ENCODE data around the gene THPO.

The THPO gene

GRCh38 chr3:184377882-184378445 lies at the start of gene THPO:
Gene THPO, minus strand, starts transcription at chr3:184378207. Its CDS starts 1,948 bp downstream, at chr3:184376259.
- no peak for DNase-seq

GRCh38 chr3:184426691-184427141 lies 48.7 kb upstream of the THPO start:
- DNase-seq = no peak

DNA sequence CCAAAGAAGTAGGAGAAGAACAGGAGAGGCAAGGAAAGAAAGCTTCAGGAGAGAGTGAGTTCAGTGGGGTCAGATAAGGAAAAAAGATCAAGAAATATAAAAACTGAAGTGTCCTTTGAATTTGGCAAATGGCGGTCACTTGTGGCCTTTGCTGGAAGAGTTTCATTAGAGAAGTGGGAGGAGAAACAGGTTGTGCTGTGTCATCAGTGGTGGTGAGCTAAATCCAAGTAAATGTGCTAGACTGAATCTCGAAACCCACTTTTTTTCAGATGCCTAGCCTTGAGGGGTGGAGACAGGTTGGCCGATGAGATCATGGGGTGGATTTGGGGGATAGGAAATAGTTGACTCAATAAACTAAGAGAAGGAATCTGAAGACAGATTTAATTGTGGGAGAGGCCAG lies 45.6 kb upstream of the THPO start:
- no peak for DNase-seq

DNA sequence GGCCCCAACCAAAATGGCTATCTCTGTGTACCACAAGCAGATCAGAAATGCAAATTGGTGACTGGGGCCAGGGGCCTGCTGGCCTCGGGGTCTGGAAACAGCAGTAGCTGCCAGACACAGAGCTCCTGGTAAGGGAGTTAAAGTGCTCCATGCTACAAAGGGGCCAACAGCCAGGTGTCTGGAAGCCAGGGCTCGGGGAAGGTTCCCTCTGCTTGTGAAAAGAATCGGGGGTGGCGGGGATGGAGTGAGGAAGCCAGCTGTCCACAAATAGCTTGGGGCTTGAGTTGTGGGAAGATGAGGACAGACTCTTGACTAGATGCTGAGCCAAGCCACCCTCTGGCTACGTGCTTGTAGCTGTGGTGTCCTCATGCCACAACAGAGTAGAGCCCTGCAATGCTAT lies 41.2 kb upstream of the THPO start:
- DNase-seq = no peak

GRCh38 chr3:184417619-184418327 lies 39.8 kb upstream of the THPO start:
- peak; percentile 1 for DNase-seq

GRCh38 chr3:184415203-184415490 lies 37.1 kb upstream of the THPO start:
- no peak for DNase-seq

- DNase-seq = no peak
These were observed 36.6 kb upstream of the THPO start for GRCh38 chr3:184414418-184415202.

- DNase-seq = no peak
These were observed 32.0 kb upstream of the THPO start for GRCh38 chr3:184409946-184410500.

DNA sequence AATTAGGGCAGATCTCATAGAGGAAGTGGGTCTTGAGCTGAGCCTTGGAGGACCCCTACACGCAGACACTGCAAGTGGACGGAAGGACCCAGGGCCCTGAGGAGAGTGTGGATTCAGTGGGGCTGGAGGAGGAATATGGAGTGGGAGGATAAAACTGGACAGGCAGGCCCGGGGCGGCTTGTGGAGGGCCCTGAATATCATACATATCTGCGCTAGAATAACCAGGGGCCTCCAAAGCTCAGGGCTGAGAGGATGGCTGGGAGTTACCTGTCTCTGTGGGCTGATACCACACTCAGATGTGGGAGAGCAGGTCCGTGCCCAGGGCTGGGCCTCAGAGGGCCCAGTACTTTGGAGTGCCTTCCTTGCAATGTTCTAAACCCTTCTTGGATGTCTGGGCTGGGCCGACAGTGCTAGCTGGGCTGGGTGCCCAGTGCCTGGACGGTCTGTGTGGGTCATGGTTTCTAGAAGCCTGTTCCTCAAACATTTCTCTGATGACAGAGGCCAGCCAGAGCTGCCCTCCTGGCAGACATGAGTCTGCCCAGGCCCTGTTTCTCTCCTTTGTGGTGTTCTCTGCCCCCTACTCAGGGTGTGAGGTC lies 31.4 kb upstream of the THPO start:
- DNase-seq = no peak

DNA sequence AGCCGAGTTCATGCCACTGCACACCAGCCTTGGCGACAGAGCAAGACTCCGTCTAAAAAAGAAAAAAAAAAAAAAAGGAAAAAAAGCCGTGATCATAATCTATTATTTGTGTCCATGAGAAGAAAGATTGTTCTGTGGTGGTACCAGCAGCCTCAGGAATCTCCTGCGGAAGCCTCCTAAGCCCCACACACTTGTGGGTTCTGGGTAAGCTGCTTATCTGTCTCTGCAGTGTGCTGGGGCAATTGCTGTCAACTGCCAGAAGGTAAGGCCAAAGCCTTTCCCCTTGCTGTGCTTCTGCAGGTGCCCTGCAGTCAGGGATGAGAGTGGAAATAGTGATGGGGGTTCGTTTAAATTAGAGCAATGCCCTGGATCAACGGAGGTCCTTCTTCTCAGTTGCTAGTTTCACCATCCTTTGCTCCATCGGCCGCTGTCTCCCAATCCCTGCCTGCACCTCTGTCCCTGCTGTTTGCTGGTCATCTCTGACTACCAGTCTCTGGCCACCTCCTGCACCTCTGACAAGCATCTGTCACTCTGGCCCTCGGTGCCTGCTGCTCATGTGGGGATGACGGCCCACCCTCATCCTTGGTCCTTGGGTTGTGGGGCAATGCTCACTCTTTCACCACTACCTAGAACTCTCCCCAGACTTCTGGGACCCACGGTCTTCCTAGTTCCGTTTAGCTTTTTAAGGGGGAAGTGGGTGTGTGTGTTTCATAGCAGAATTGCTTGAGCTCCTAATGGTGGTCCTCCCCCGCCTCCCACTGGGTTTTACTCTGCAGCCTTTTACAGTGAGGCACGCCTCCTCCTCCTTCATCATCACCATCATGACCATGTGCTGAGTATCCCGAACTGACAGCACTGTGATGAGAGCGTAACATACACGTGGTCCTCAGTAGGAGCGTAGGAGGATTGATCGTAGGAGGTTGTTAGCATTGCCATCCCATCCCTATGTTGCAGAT lies 27.3 kb upstream of the THPO start:
- DNase-seq = no peak

DNA sequence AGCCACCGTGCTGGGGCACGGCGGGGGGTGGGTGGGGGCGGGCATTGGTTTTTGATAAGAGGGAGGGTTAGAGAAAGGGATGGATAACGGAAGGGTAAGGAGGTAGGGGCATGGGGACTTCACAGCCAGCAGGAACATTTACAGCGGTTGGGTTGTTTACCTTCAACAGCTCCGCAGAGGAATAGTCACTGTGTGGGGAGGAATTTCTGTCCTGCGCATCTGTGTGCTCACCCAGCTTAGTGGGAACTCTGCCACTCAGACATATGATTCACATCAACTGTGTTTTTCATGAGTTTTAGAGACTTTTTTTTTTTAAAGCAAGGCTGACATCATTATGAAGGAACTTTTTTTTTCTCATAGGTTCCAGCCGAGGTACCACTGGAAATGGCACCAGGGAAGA lies 21.4 kb upstream of the THPO start:
- DNase-seq = no peak

- no peak for DNase-seq
These were observed 17.3 kb upstream of the THPO start for GRCh38 chr3:184395320-184395660.

DNA sequence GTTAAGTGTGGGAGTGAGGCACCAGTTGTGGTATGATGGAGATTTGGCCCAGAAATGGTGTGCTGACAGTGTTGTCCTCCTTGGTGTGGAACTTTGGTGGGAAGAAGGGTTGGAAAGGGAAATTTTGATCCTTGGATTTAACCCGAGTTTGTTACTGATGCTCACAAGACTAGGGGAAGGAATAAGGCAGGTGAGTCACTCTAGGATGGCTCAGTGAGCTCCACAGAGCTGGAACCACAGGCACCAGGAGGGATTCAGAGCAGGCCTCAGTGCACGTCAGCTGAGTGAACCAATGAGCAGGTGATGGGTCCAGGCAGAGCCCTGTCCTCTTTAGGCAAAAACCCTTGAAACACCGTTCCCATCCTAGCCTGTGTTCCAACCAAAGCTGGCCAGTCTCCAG lies 13.3 kb upstream of the THPO start:
- DNase-seq = no peak

GRCh38 chr3:184389935-184390528 lies 12.0 kb upstream of the THPO start:
- no peak for DNase-seq

GRCh38 chr3:184389384-184389783 lies 11.4 kb upstream of the THPO start:
- no peak for DNase-seq

GRCh38 chr3:184388936-184389230 lies 10.9 kb upstream of the THPO start:
- DNase-seq = no peak

GRCh38 chr3:184388164-184388935 lies 10.3 kb upstream of the THPO start:
- DNase-seq = no peak

DNA sequence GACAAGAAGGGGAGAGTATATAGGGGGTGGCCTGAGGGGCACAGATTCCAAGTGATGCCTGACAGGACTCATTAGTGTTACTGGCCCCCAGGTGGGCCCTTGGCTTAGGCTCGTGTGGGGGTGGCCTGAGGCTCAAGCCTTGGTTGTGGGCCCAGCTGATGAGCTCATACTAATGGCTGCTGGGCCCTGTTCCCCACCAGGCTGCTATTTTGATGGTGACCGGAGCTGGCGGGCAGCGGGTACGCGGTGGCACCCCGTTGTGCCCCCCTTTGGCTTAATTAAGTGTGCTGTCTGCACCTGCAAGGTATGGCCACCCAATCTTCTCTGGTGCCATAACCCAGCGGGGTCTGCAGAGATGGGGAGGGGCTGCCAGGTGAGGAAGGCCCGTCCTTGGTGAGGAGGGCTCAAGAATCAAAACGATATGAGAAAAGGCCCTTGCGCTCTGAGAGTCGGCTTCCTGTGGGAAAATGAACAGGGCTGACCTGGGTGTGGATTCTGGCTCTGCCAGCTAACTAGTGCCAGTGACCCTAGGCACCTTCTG lies 9.2 kb upstream of the THPO start:
- no peak for DNase-seq

- no peak for DNase-seq
These were observed 8.2 kb upstream of the THPO start for GRCh38 chr3:184386047-184386806.

- DNase-seq = no peak
These were observed 6.9 kb upstream of the THPO start for GRCh38 chr3:184384856-184385422.

All from NCI-H1436 treated with DMSO at 0.1 percent for 48 hours (cell line).